Measurements from ENCODE around the gene TLDC2. TPM values are rescaled to one million over a fixed set of nuclear protein-coding genes. Genes with fewer than 3 reads are reported as not detected.

The TLDC2 gene
- total and polyA plus RNA-seq, 2 of the 8 experiments (the other 6 are each of a cell fraction or from before 2014, with no cell fraction given): 0.29 to 0.34 TPM

DNA sequence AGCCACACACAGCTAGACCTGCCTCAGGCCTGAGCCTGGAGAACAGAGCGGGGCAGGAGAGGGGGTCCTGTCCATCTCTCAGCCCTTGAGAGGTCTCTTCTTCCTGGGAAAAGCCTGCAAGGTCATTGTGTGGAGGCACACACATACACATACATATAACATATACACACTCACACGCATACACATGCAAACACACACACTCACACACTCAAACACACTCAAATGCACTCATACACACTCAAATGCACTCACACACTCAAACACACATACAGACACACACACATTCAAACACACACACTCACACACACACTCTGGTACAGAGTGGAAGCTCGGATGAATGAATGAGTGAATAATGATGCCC, 515 bp downstream of the TLDC2 start:
- ChIA-PET POLR2A (ENCODE audit: partially characterized antibody) (interaction anchor here (0.6 to 1.8 kb wide), 2 partner anchors 8 to 10 kb away, joined by 3 to 4 read pairs; no protein-coding TSS in a partner anchor), CTCF (ENCODE audit: partially characterized antibody) (interaction anchor here (1.1 to 2.6 kb wide), 4 partner anchors 8 to 74 kb away, joined by 3 to 13 read pairs (median 4); no protein-coding TSS in a partner anchor)
- WGBS, 2 experiments (ENCODE audit: extremely low coverage in 1 of 2, insufficient coverage in 1 of 2, insufficient read length in 1 of 2, insufficient replicate concordance in 2 of 2, low coverage in 1 of 2, low lambda C conversion rate in 2 of 2, missing lambda C conversion rate in 1 of 2): 80% methylated on average over 3 of the region's 3 CpGs; no CpG with 5 or more reads in 1 of the 2 experiments
- TF ChIP-seq ASH2L (IDR thresholded peaks at IDR 0.05; ENCODE audit: low read length) (no peak), JUN (IDR thresholded peaks at IDR 0.05; ENCODE audit: low read depth, low read length) (no peak), RFX5 (IDR thresholded peaks at IDR 0.05; ENCODE audit: borderline replicate concordance, low read depth, low read length) (no peak), CTBP2 (IDR thresholded peaks at IDR 0.05; ENCODE audit: borderline replicate concordance, insufficient read depth, insufficient read length, low read length) (no peak), MAFK (IDR thresholded peaks at IDR 0.05; ENCODE audit: low read depth, low read length) (no peak), SUZ12 (IDR thresholded peaks at IDR 0.05; ENCODE audit: low read length) (no peak), MAX (IDR thresholded peaks at IDR 0.05) (no peak), BACH1 (IDR thresholded peaks at IDR 0.05; ENCODE audit: low read length) (no peak), HDAC6 (IDR thresholded peaks at IDR 0.05; ENCODE audit: low read depth, low read length) (no peak), POLR2AphosphoS5 (IDR thresholded peaks at IDR 0.05; ENCODE audit: low read depth, low read length) (no peak), TAF1 (IDR thresholded peaks at IDR 0.05; ENCODE audit: low read depth, low read length) (no peak)
- TF ChIP-seq, protein P1, sequence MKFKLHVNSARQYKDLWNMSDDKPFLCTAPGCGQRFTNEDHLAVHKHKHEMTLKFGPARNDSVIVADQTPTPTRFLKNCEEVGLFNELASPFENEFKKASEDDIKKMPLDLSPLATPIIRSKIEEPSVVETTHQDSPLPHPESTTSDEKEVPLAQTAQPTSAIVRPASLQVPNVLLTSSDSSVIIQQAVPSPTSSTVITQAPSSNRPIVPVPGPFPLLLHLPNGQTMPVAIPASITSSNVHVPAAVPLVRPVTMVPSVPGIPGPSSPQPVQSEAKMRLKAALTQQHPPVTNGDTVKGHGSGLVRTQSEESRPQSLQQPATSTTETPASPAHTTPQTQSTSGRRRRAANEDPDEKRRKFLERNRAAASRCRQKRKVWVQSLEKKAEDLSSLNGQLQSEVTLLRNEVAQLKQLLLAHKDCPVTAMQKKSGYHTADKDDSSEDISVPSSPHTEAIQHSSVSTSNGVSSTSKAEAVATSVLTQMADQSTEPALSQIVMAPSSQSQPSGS (IDR thresholded peaks at IDR 0.05; ENCODE audit: low read length): no peak

More for the DNA sequence above, 515 bp downstream of the TLDC2 start:
- FAIRE-seq (no peak), DNase-seq (ENCODE audit: low read depth in 1 of 2, low spot score in 2 of 2) (no peak)
- Histone ChIP-seq H3K14ac (ENCODE audit: insufficient read length) (no peak overlapping the region), H2AFZ (ENCODE audit: low read length) (no peak overlapping the region), H2AK5ac (ENCODE audit: low read depth, low read length) (no peak overlapping the region), H3K18ac (ENCODE audit: extremely low read depth, low read length) (no peak overlapping the region), H3K27ac (ENCODE audit: low read depth, low read length) (no peak overlapping the region), H3K23me2 (ENCODE audit: low read depth, low read length) (no peaks in the 10 kb centered on the region), H3K4me2 (ENCODE audit: insufficient read depth in 1 of 2, low read depth in 2 of 2, low read length in 2 of 2) (no peak overlapping the region), H3K4ac (replicated peaks; ENCODE audit: insufficient read length, low read depth, low read length) (no peak overlapping the region), H4K8ac (ENCODE audit: extremely low read depth, insufficient read depth, low read length) (no peak overlapping the region; the same call in 1 of the 2 replicates), H2BK12ac (ENCODE audit: low read depth, low read length) (no peak overlapping the region), H3K23ac (ENCODE audit: insufficient read length) (no peak overlapping the region), H3K4me1 (replicated peaks in 1 of 4; ENCODE audit: control insufficient read depth in 3 of 4, insufficient read depth in 4 of 4, low read length in 3 of 4) (peaks cover 0 to 3% (median under 1%) of the 10 kb centered on the region in 4 experiments; a peak in 4 of 7 replicates), H4K5ac (ENCODE audit: insufficient read length, low read depth, low read length) (no peak overlapping the region), H3K9ac (replicated peaks in 1 of 4; ENCODE audit: extremely low read depth in 1 of 4, low read depth in 3 of 4, low read length in 3 of 4) (no peak overlapping the region), H4K91ac (replicated peaks; ENCODE audit: insufficient read length, low read length) (peak overlapping the region; percentile 40), H3K36me3 (ENCODE audit: control insufficient read depth in 2 of 4, insufficient read depth in 4 of 4, low read length in 3 of 4) (no peaks in the 10 kb centered on the region), H3K4me3 (ENCODE audit: extremely low read depth in 1 of 4, insufficient read depth in 2 of 4, low read depth in 3 of 4, low read length in 4 of 4) (no peak overlapping the region), H2BK15ac (ENCODE audit: low read length) (no peak overlapping the region), H3K56ac (replicated peaks; ENCODE audit: insufficient read length, low read depth, low read length) (peak overlapping the region; percentile 82), H3K9me3 (ENCODE audit: insufficient read depth in 2 of 2, low read depth in 1 of 2, low read length in 1 of 2) (no peaks in the 10 kb centered on the region), H2BK120ac (replicated peaks; ENCODE audit: low read depth, low read length) (no peak overlapping the region), H3K79me2 (ENCODE audit: control insufficient read depth in 1 of 2, insufficient read depth in 2 of 2, low read length in 2 of 2) (no peaks in the 10 kb centered on the region), H3K79me1 (ENCODE audit: low read depth, low read length) (no peaks in the 10 kb centered on the region), H2BK20ac (ENCODE audit: low read length) (0 out of 2 replicates have a peak overlapping the region, but pooled peaks have one; percentile 41), H4K20me1 (replicated peaks in 1 of 2; ENCODE audit: control insufficient read depth in 1 of 2, insufficient read depth in 2 of 2, low read length in 2 of 2) (no peaks in the 10 kb centered on the region), H3K27me3 (replicated peaks in 1 of 4; ENCODE audit: control insufficient read depth in 3 of 4, extremely low read depth in 1 of 4, insufficient read depth in 3 of 4, low read length in 3 of 4) (no peaks in the 10 kb centered on the region; a peak in 1 of 7 replicates), H2BK5ac (ENCODE audit: low read depth, low read length) (no peak overlapping the region)

Data from H1 (cell line).